ENCODE results near the gene SNTB2. TPM values are rescaled to one million over a fixed set of nuclear protein-coding genes. Genes with fewer than 3 reads are reported as not detected.

SNTB2 gene
- total RNA-seq, 1 experiment from 2014 or later: 20.2 TPM

DNA sequence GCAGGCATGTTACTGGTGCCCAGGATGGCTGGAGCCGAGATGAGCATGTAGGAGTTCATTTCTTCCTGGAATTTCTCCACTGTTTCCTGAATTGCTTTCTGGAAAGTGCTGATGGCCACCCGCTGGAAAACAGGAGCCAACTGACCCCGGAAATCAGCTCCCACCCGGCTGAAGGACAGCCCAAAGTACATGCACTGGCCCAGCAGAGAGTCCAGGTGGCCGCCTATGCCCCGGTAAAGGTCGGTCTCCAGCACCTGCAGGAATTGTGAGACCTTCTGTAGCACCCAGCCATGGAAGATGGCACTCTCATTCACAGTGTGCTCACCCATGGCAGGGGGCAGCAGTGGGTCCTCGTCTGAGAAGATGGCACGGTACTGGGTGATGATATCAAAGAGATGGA is 147.7 kb downstream of the SNTB2 start:
- Histone ChIP-seq H3K18ac (ENCODE audit: insufficient read length, low read depth, low read length) (no peak overlapping the region), H4K5ac (ENCODE audit: insufficient read length, low read depth, low read length) (no peak overlapping the region), H2BK12ac (ENCODE audit: insufficient read length, low read depth, low read length) (no peak overlapping the region), H3K79me2 (ENCODE audit: insufficient read depth, low read length) (peaks cover under 1% of the 10 kb centered on the region; the same call in 1 of the 2 replicates), H4K20me1 (ENCODE audit: control insufficient read depth, insufficient read depth, insufficient read length) (no peaks in the 10 kb centered on the region), H2BK120ac (ENCODE audit: low read depth, low read length, poor library complexity, severe bottlenecking) (no peak overlapping the region), H4K8ac (replicated peaks; ENCODE audit: insufficient read length, low read depth, low read length) (no peak overlapping the region), H3K4ac (ENCODE audit: low read depth, low read length) (no peak overlapping the region), H3K23ac (ENCODE audit: insufficient read length, low read depth, low read length) (no peak overlapping the region), H2BK20ac (ENCODE audit: low read depth, low read length, poor library complexity, severe bottlenecking) (no peak overlapping the region), H3K9me3 (ENCODE audit: control insufficient read depth, low read depth, low read length) (no peaks in the 10 kb centered on the region), H3K27me3 (ENCODE audit: insufficient read depth, low read length) (no peaks in the 10 kb centered on the region), H2AFZ (ENCODE audit: low read length) (no peak overlapping the region), H3K23me2 (ENCODE audit: insufficient read length, low read depth, low read length, poor library complexity, severe bottlenecking) (peaks cover under 1% of the 10 kb centered on the region), H3K14ac (ENCODE audit: insufficient read depth, low read length) (no peak overlapping the region), H3T11ph (ENCODE audit: low read length) (no peak overlapping the region), H3K27ac (ENCODE audit: insufficient read length, low read depth, low read length) (no peak overlapping the region), H3K56ac (ENCODE audit: insufficient read length, low read depth, low read length) (no peak overlapping the region), H4K91ac (ENCODE audit: insufficient read length, low read depth, low read length) (no peak overlapping the region), H2AK5ac (ENCODE audit: insufficient read length, low read length) (no peak overlapping the region), H2BK15ac (ENCODE audit: low read depth, low read length) (no peak overlapping the region), H3K79me1 (ENCODE audit: insufficient read depth, low read depth, low read length, poor library complexity, severe bottlenecking) (peaks cover 5% of the 10 kb centered on the region), H2BK5ac (ENCODE audit: insufficient read length, low read length) (no peak overlapping the region), H3K9ac (ENCODE audit: extremely low read depth, insufficient read length, low read length) (no peak overlapping the region), H3K4me2 (ENCODE audit: insufficient read depth, insufficient read length, low read length) (no peak overlapping the region), H3K4me1 (ENCODE audit: insufficient read depth, low read length) (no peaks in the 10 kb centered on the region)
- Mint-ChIP-seq H3K36me3 (ENCODE audit: insufficient read depth in 1 of 3, low read depth in 3 of 3) (peaks cover 25 to 56% (median 45%) of the 10 kb centered on the region in 3 experiments; a peak in 6 of 7 replicates), H3K4me3 (no peak overlapping the region), H3K9me3 (no peaks in the 10 kb centered on the region), H3K4me1 (peaks cover 7 to 10% of the 10 kb centered on the region in 2 experiments), H3K27me3 (ENCODE audit: low read depth) (no peaks in the 10 kb centered on the region; the same call in 1 of the 2 replicates), H3K27ac (no peak overlapping the region)
- TF ChIP-seq, protein P1, sequence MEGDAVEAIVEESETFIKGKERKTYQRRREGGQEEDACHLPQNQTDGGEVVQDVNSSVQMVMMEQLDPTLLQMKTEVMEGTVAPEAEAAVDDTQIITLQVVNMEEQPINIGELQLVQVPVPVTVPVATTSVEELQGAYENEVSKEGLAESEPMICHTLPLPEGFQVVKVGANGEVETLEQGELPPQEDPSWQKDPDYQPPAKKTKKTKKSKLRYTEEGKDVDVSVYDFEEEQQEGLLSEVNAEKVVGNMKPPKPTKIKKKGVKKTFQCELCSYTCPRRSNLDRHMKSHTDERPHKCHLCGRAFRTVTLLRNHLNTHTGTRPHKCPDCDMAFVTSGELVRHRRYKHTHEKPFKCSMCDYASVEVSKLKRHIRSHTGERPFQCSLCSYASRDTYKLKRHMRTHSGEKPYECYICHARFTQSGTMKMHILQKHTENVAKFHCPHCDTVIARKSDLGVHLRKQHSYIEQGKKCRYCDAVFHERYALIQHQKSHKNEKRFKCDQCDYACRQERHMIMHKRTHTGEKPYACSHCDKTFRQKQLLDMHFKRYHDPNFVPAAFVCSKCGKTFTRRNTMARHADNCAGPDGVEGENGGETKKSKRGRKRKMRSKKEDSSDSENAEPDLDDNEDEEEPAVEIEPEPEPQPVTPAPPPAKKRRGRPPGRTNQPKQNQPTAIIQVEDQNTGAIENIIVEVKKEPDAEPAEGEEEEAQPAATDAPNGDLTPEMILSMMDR (conservative IDR thresholded peaks at IDR 0.05): no peak
- DNase-seq: no peak
- WGBS (ENCODE audit: extremely low coverage, insufficient read length, low lambda C conversion rate): no CpG with 5 or more reads among the region's 9 CpGs
